Measurements from ENCODE around the gene TOR3A. TPM values are rescaled to one million over a fixed set of nuclear protein-coding genes. Genes with fewer than 3 reads are reported as not detected.

TOR3A gene
- total and polyA plus RNA-seq, 2 donors (not counting 3 experiments of a cell fraction or from before 2014, with no cell fraction given) = 14.9 to 16.7 TPM

DNA sequence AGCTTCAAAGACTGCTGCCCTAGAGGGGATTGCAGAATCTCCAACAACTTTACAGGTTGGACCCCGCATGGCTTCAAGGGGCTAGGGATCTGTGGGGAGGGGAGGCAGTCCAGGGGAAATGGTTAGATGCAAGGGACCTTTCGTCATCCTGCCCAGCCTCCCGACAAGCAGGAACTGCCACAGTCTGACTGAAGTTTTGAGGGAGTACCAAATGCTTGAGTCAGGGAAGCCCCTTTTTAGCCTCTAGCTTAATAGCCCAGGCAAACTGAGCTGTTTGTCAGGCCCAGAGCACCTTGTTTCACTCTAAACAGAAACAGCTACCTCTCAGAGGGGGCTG lies 1.1 kb downstream of the TOR3A start:
- peak; percentile 81 for FAIRE-seq

GRCh38 chr1:179083533-179083932 lies 1.7 kb downstream of the TOR3A start:
- H3K9me1 ChIP-seq (replicated peaks; ENCODE audit: control insufficient read depth, extremely low read depth, insufficient read depth, low read length) = no peaks in the 10 kb centered on the region
- H2AFZ ChIP-seq (ENCODE audit: low read depth, low read length) = no peak overlapping the region
- BruUV-seq (replicated peaks) = no TSS peak
- no peak overlapping the region for H3K9ac ChIP-seq (replicated peaks; ENCODE audit: extremely low read depth, insufficient read depth, low read length)
- ChIA-PET POLR2A (no interaction called here), CTCF (no interaction called here)
- intact Hi-C loops (cut with micrococcal nuclease) = loop anchor here (5.0 kb wide), 2 partner anchors 551 to 729 kb away; no protein-coding TSS in a partner anchor
- no peak overlapping the region for H3K4me3 ChIP-seq (replicated peaks in 1 of 3; ENCODE audit: insufficient read depth in 1 of 3, low read depth in 1 of 3, low read length in 3 of 3)
- H3K27me3 ChIP-seq (ENCODE audit: control insufficient read depth in 2 of 2, insufficient read depth in 2 of 2, low read length in 2 of 2) = no peaks in the 10 kb centered on the region
- dilution Hi-C loops (cut with MboI; ENCODE audit: extremely low pct_ligation_motif_present, low sequenced_read_pairs) = no loop called here
- no peaks in the 10 kb centered on the region for H4K20me1 ChIP-seq (replicated peaks; ENCODE audit: control insufficient read depth, extremely low read depth, insufficient read depth, low read length)
- no peak for DNase-seq (ENCODE audit: low read depth, low spot score)
- TF ChIP-seq CTCF (IDR thresholded peaks at IDR 0.05; ENCODE audit: extremely low read depth in 1 of 2, insufficient read depth in 1 of 2, low read depth in 1 of 2, low read length in 2 of 2) = no peak
- TF ChIP-seq POLR2AphosphoS5 (IDR thresholded peaks at IDR 0.05; ENCODE audit: insufficient read depth, low read depth, low read length) = no peak
- TF ChIP-seq MAX (IDR thresholded peaks at IDR 0.05; ENCODE audit: insufficient read depth, insufficient read length) = no peak
- no peak for TF ChIP-seq EZH2 (IDR thresholded peaks at IDR 0.05; ENCODE audit: borderline replicate concordance, low read depth, low read length, severe bottlenecking)
- TF ChIP-seq MYC (IDR thresholded peaks at IDR 0.05; ENCODE audit: low read depth, low read length) = no peak
- TF ChIP-seq JUN (IDR thresholded peaks at IDR 0.05; ENCODE audit: borderline replicate concordance, insufficient read depth, insufficient read length, low read depth) = no peak
- TF ChIP-seq POLR2A (IDR thresholded peaks at IDR 0.05; ENCODE audit: low read depth, low read length) = no peak
- no peak for TF ChIP-seq FOS (IDR thresholded peaks at IDR 0.05; ENCODE audit: borderline replicate concordance, insufficient read depth, low read length)
- no peak for TF ChIP-seq GATA2 (IDR thresholded peaks at IDR 0.05; ENCODE audit: insufficient read depth, insufficient read length, low read depth, low read length)
- H3K36me3 ChIP-seq (ENCODE audit: control insufficient read depth in 2 of 2, extremely low read depth in 1 of 2, insufficient read depth in 2 of 2, low read length in 2 of 2) = no peaks in the 10 kb centered on the region
- peaks cover 12% of the 10 kb centered on the region for H3K79me2 ChIP-seq (ENCODE audit: control insufficient read depth, insufficient read depth, low read length)
- no peak overlapping the region for H3K27ac ChIP-seq (ENCODE audit: insufficient read depth, low read depth, low read length)
- no peak overlapping the region for H3K4me2 ChIP-seq (ENCODE audit: insufficient read depth, low read length)
- FAIRE-seq = no peak
- peaks cover 19% of the 10 kb centered on the region for H3K4me1 ChIP-seq (ENCODE audit: control insufficient read depth, extremely low read depth, insufficient read depth, low read length)
- H3K9me3 ChIP-seq (replicated peaks; ENCODE audit: control insufficient read depth, insufficient read depth, low read length) = no peaks in the 10 kb centered on the region

More for the DNA sequence above, 1.1 kb downstream of the TOR3A start:
- intact Hi-C loops (cut with micrococcal nuclease) (loop anchor here (5.0 kb wide), 2 partner anchors 551 to 729 kb away; no protein-coding TSS in a partner anchor), dilution Hi-C loops (cut with MboI; ENCODE audit: extremely low pct_ligation_motif_present, low sequenced_read_pairs) (no loop called here)
- Histone ChIP-seq H3K27me3 (ENCODE audit: control insufficient read depth in 2 of 2, insufficient read depth in 2 of 2, low read length in 2 of 2) (no peaks in the 10 kb centered on the region), H2AFZ (ENCODE audit: low read depth, low read length) (peak overlapping the region; percentile 24), H3K4me3 (replicated peaks in 1 of 3; ENCODE audit: insufficient read depth in 1 of 3, low read depth in 1 of 3, low read length in 3 of 3) (peak overlapping the region; percentile 68 to 80 (median 77)), H3K4me1 (ENCODE audit: control insufficient read depth, extremely low read depth, insufficient read depth, low read length) (peaks cover 16% of the 10 kb centered on the region), H3K9me3 (replicated peaks; ENCODE audit: control insufficient read depth, insufficient read depth, low read length) (no peaks in the 10 kb centered on the region), H3K79me2 (ENCODE audit: control insufficient read depth, insufficient read depth, low read length) (peaks cover 12% of the 10 kb centered on the region), H4K20me1 (replicated peaks; ENCODE audit: control insufficient read depth, extremely low read depth, insufficient read depth, low read length) (no peaks in the 10 kb centered on the region), H3K9me1 (replicated peaks; ENCODE audit: control insufficient read depth, extremely low read depth, insufficient read depth, low read length) (no peaks in the 10 kb centered on the region), H3K4me2 (ENCODE audit: insufficient read depth, low read length) (peak overlapping the region; percentile 91), H3K9ac (replicated peaks; ENCODE audit: extremely low read depth, insufficient read depth, low read length) (peak overlapping the region; percentile 73), H3K27ac (ENCODE audit: insufficient read depth, low read depth, low read length) (peak overlapping the region; percentile 9), H3K36me3 (ENCODE audit: control insufficient read depth in 2 of 2, extremely low read depth in 1 of 2, insufficient read depth in 2 of 2, low read length in 2 of 2) (no peaks in the 10 kb centered on the region)
- DNase-seq (ENCODE audit: low read depth, low spot score) = no peak
- TF ChIP-seq EZH2 (IDR thresholded peaks at IDR 0.05; ENCODE audit: borderline replicate concordance, low read depth, low read length, severe bottlenecking) = no peak
- peak; percentile 58 for TF ChIP-seq MAX (IDR thresholded peaks at IDR 0.05; ENCODE audit: insufficient read depth, insufficient read length)
- TSS peak; percentile 13 for BruUV-seq (replicated peaks)
- ChIA-PET POLR2A (interaction anchor here (0.8 kb wide), 1 partner anchor 9 kb away, joined by 3 read pairs; no protein-coding TSS in a partner anchor), CTCF (interaction anchor here (0.6 to 1.4 kb wide), 4 partner anchors 108 to 581 kb away, joined by 3 to 4 read pairs (median 3); no protein-coding TSS in a partner anchor)
